Right ventricle myocardium superior (tissue), 1 donor: ENCODE measurements around the gene DLGAP1. TPM values are rescaled to one million over a fixed set of nuclear protein-coding genes. Genes with fewer than 3 reads are reported as not detected.
"Not testable (repeated sequence)": the region's sequence is repeated elsewhere in the genome, so short reads cannot be mapped to it uniquely, and the experiment has no call there.

Experiments used
- ATAC-seq: fragments of 200-7000 bp; cut with Tn5 transposase; one replicate; pipeline ENCODE4 v1.9.1; 2020; ENCODE audit warnings: mild to moderate bottlenecking; ENCODE audit not compliant: poor library complexity
- DNase-seq: peaks from one replicate; pipeline ENCODE4 v3.0.0-alpha.2; 2020
- intact Hi-C: fragments of 100-400 bp; cut with DNase I; formaldehyde crosslinking; loops from one replicate; pipeline ENCODE4 v1.11.2; 2022
- total RNA-seq: library from RNA; stranded (reverse); fragmentation: NEBNext Ultra II Directional; extraction: Animal tissue kit (Norgen Biotek cat#: 25700); gene quantifications from one replicate; pipeline ENCODE4 v1.2.1, GENCODE V29; 2021
- donor health status: DM: no; HTN: yes; CAD: no; lungs with severe emphysema.

Gene DLGAP1
- total RNA-seq, 1 donor from 2014 or later = 0.08 TPM

- intact Hi-C loops = no loop called here
- peak; percentile 38 for ATAC-seq
- no peak for DNase-seq
Observed at GRCh38 chr18:3595369-3596273, 859.5 kb downstream of the DLGAP1 start.

GRCh38 chr18:3594760-3595368, 860.2 kb downstream of the DLGAP1 start:
- ATAC-seq = peak; percentile 18
- no peak for DNase-seq
- intact Hi-C loops = no loop called here

GRCh38 chr18:3593904-3594759, 861.0 kb downstream of the DLGAP1 start:
- intact Hi-C loops = loop anchor here (2.0 kb wide), 1 partner anchor 143 kb away; the partner anchor contains the start of gene TGIF1
- DNase-seq = peak; percentile 86

GRCh38 chr18:3593381-3593903, 861.7 kb downstream of the DLGAP1 start:
- no peak for DNase-seq
- intact Hi-C loops = loop anchor here (2.0 kb wide), 1 partner anchor 143 kb away; the partner anchor contains the start of gene TGIF1

More at GRCh38 chr18:3593904-3594759, 861.0 kb downstream of the DLGAP1 start:
- peak; percentile 86 for ATAC-seq

GRCh38 chr18:3592864-3593263, 862.2 kb downstream of the DLGAP1 start:
- intact Hi-C loops = loop anchor here (2.0 kb wide), 1 partner anchor 142 kb away; the partner anchor contains the start of gene TGIF1
- ATAC-seq (no peak), DNase-seq (no peak)

More at GRCh38 chr18:3593381-3593903, 861.7 kb downstream of the DLGAP1 start:
- ATAC-seq = peak; percentile 3

- ATAC-seq (no peak), DNase-seq (no peak)
- intact Hi-C loops = no loop called here
Observed at GRCh38 chr18:3590096-3590630, 864.9 kb downstream of the DLGAP1 start.

- intact Hi-C loops = loop anchor here (2.0 kb wide), 1 partner anchor 301 kb away; no protein-coding TSS in a partner anchor
- ATAC-seq = peak; percentile 93
Observed at GRCh38 chr18:3585656-3586509, 869.2 kb downstream of the DLGAP1 start.

GRCh38 chr18:3584897-3585460, 870.1 kb downstream of the DLGAP1 start:
- intact Hi-C loops = loop anchor here (2.0 kb wide), 1 partner anchor 300 kb away; no protein-coding TSS in a partner anchor
- ATAC-seq (no peak), DNase-seq (no peak)

More at GRCh38 chr18:3585656-3586509, 869.2 kb downstream of the DLGAP1 start:
- DNase-seq = peak; percentile 82

GRCh38 chr18:3584266-3584861, 870.7 kb downstream of the DLGAP1 start:
- no peak for ATAC-seq
- intact Hi-C loops = loop anchor here (2.0 kb wide), 1 partner anchor 300 kb away; no protein-coding TSS in a partner anchor
- DNase-seq = no peak

- intact Hi-C loops = loop anchor here (2.0 kb wide), 1 partner anchor 299 kb away; no protein-coding TSS in a partner anchor
- DNase-seq (no peak), ATAC-seq (no peak)
Observed at GRCh38 chr18:3583873-3584247, 871.2 kb downstream of the DLGAP1 start.

- ATAC-seq, intact Hi-C loops, DNase-seq: not testable (repeated sequence)
Observed at GRCh38 chr18:3583106-3583872, 871.8 kb downstream of the DLGAP1 start.

- no peak for ATAC-seq
- no peak for DNase-seq
- intact Hi-C loops = no loop called here
Observed at GRCh38 chr18:3581890-3582289, 873.2 kb downstream of the DLGAP1 start.

- ATAC-seq, intact Hi-C loops, DNase-seq: not testable (repeated sequence)
Observed at GRCh38 chr18:3580523-3581025, 874.5 kb downstream of the DLGAP1 start.

GRCh38 chr18:3579701-3580100, 875.4 kb downstream of the DLGAP1 start:
- no peak for ATAC-seq
- intact Hi-C loops = no loop called here
- no peak for DNase-seq

- no peak for DNase-seq
- intact Hi-C loops = no loop called here
- ATAC-seq = no peak
Observed at GRCh38 chr18:3578621-3579020, 876.5 kb downstream of the DLGAP1 start.
